ENCODE measurements around the gene TOM1L2.
"Not testable (repeated sequence)": the region's sequence is repeated elsewhere in the genome, so short reads cannot be mapped to it uniquely, and the experiment has no call there.

The TOM1L2 gene

GRCh38 chr17:17942846-17943245 is 29.4 kb downstream of the TOM1L2 start:
- no peak for TF ChIP-seq CTCF (IDR thresholded peaks at IDR 0.05; ENCODE audit: low read depth, low read length)
- no peak for DNase-seq (ENCODE audit: extremely low read depth, low read depth)

- no peak for TF ChIP-seq CTCF (IDR thresholded peaks at IDR 0.05; ENCODE audit: low read depth, low read length)
- no peak for DNase-seq (ENCODE audit: extremely low read depth, low read depth)
These were observed 31.2 kb downstream of the TOM1L2 start for GRCh38 chr17:17941015-17941414.

GRCh38 chr17:17940441-17940911 is 31.7 kb downstream of the TOM1L2 start:
- TF ChIP-seq CTCF (IDR thresholded peaks at IDR 0.05; ENCODE audit: low read depth, low read length) = no peak
- DNase-seq (ENCODE audit: extremely low read depth, low read depth) = no peak

GRCh38 chr17:17939941-17940340 is 32.3 kb downstream of the TOM1L2 start:
- DNase-seq (ENCODE audit: extremely low read depth, low read depth) = not testable (repeated sequence)

- DNase-seq (ENCODE audit: extremely low read depth, low read depth) = no peak
These were observed 33.7 kb downstream of the TOM1L2 start for GRCh38 chr17:17938388-17939107.

GRCh38 chr17:17937958-17938357 is 34.2 kb downstream of the TOM1L2 start:
- no peak for TF ChIP-seq CTCF (IDR thresholded peaks at IDR 0.05; ENCODE audit: low read depth, low read length)
- DNase-seq (ENCODE audit: extremely low read depth, low read depth) = no peak

More at GRCh38 chr17:17938388-17939107, 33.7 kb downstream of the TOM1L2 start:
- no peak for TF ChIP-seq CTCF (IDR thresholded peaks at IDR 0.05; ENCODE audit: low read depth, low read length)

- TF ChIP-seq CTCF (IDR thresholded peaks at IDR 0.05; ENCODE audit: low read depth, low read length) = no peak
- DNase-seq (ENCODE audit: extremely low read depth, low read depth) = no peak
These were observed 34.9 kb downstream of the TOM1L2 start for GRCh38 chr17:17937201-17937853.
